GM23338 (cell line): ENCODE data around the gene PSMD11. TPM values are rescaled to one million over a fixed set of nuclear protein-coding genes. Genes with fewer than 3 reads are reported as not detected.
A peak's percentile ranks its signal among the peaks of the same experiment; 100 is the strongest.

Source experiments
- ATAC-seq: fragments of 200-7000 bp; cut with Tn5 transposase; 3 replicates; pipeline ENCODE4 v1.9.1; 2020
- DNase-seq: peaks from one replicate; pipeline ENCODE4 v3.0.0-alpha.2; 2015; ENCODE audit warnings: low spot score
- H2AFZ ChIP-seq: fragments of 200-600 bp; sonication (generic); 2 replicates; pipeline ENCODE4 v1.8.0; 2016; ENCODE audit warnings: antibody characterized with exemption, mild to moderate bottlenecking, moderate library complexity
- H3F3A ChIP-seq: fragments of 200-600 bp; sonication (generic); replicated peaks from 2 replicates; pipeline ENCODE4 v1.8.0; 2017; ENCODE audit warnings: antibody characterized with exemption, mixed run types, low read depth
- H3K27ac ChIP-seq: fragments of 200-600 bp; sonication (generic); 2 replicates; pipeline ENCODE4 v1.6.1; 2016; ENCODE audit warnings: low read depth
- H3K27me3 ChIP-seq: fragments of 200-600 bp; sonication (generic); 2 replicates; pipeline ENCODE4 v1.8.0; 2016; ENCODE audit warnings: mild to moderate bottlenecking, mixed run types, moderate library complexity; ENCODE audit not compliant: insufficient read depth
- H3K36me3 ChIP-seq: fragments of 200-600 bp; sonication (generic); 2 replicates; pipeline ENCODE4 v1.8.0; 2016; ENCODE audit warnings: mild to moderate bottlenecking; ENCODE audit not compliant: insufficient read depth
- H3K4me1 ChIP-seq: fragments of 200-600 bp; sonication (generic); 2 replicates; pipeline ENCODE4 v1.8.0; 2016; ENCODE audit warnings: mild to moderate bottlenecking, moderate library complexity; ENCODE audit not compliant: insufficient read depth
- H3K4me2 ChIP-seq: fragments of 200-600 bp; sonication (generic); 2 replicates; pipeline ENCODE4 v1.7.1; 2017; ENCODE audit warnings: mixed run types
- H3K4me3 ChIP-seq: fragments of 200-600 bp; sonication (generic); 2 replicates; pipeline ENCODE4 v1.6.1; 2016; ENCODE audit warnings: mixed run types
- H3K79me2 ChIP-seq: fragments of 200-600 bp; sonication (generic); replicated peaks from 2 replicates; pipeline ENCODE4 v1.8.0; 2017; ENCODE audit warnings: mild to moderate bottlenecking; ENCODE audit not compliant: insufficient read depth
- H3K9me2 ChIP-seq: fragments of 200-600 bp; sonication (generic); 2 replicates; pipeline ENCODE4 v1.8.0; 2017; ENCODE audit not compliant: insufficient read depth
- H4K20me1 ChIP-seq: fragments of 200-600 bp; sonication (generic); replicated peaks from 2 replicates; pipeline ENCODE4 v1.8.0; 2017; ENCODE audit warnings: mild to moderate bottlenecking; ENCODE audit not compliant: insufficient read depth
- H3K27ac Mint-ChIP-seq: 2 replicates; pipeline ENCODE4 v1.8.0; 2020; ENCODE audit warnings: inconsistent platforms, mild to moderate bottlenecking, moderate library complexity, mixed read lengths
- H3K27me3 Mint-ChIP-seq: 3 replicates; pipeline ENCODE4 v1.8.0; 2022; ENCODE audit warnings: low read depth, mild to moderate bottlenecking, moderate library complexity, mixed read lengths, inconsistent platforms; ENCODE audit not compliant: insufficient read depth, poor library complexity
- H3K36me3 Mint-ChIP-seq: 3 replicates; pipeline ENCODE4 v1.8.0; 2021; ENCODE audit warnings: low read depth, mild to moderate bottlenecking, inconsistent platforms, moderate library complexity, mixed read lengths
- H3K4me1 Mint-ChIP-seq: 3 replicates; pipeline ENCODE4 v1.8.0; 2020; ENCODE audit warnings: mild to moderate bottlenecking, inconsistent platforms, mixed read lengths
- H3K4me3 Mint-ChIP-seq: 3 replicates; pipeline ENCODE4 v1.8.0; 2021; ENCODE audit warnings: moderate library complexity, mild to moderate bottlenecking, inconsistent platforms, mixed read lengths
- H3K9me3 Mint-ChIP-seq: 3 replicates; pipeline ENCODE4 v1.8.0; 2020; ENCODE audit warnings: moderate library complexity, mild to moderate bottlenecking, inconsistent platforms, mixed read lengths
- CREB1 ChIP-seq: fragments of 250-450 bp; sonication (Bioruptor Pico); IDR thresholded peaks from 2 replicates; pipeline ENCODE4 v1.5.0; 2020; ENCODE audit warnings: low read depth, mild to moderate bottlenecking, moderate library complexity
- CTCF ChIP-seq, 2 experiments: fragments of 200-600 bp in 1 of 2; sonication (generic) in 1 of 2; conservative IDR thresholded peaks; 2 replicates each; pipeline versions ENCODE4 v1.5.1 to v1.6.1; 2016 to 2017; ENCODE audit warnings: antibody characterized with exemption in 2 of 2, low read depth in 2 of 2, mild to moderate bottlenecking in 2 of 2, moderate library complexity in 1 of 2
- EZH2 ChIP-seq: fragments of 200-600 bp; sonication (generic); IDR thresholded peaks from one replicate; pipeline ENCODE4 v1.8.0; 2017; ENCODE audit warnings: antibody characterized with exemption, mild to moderate bottlenecking, low read depth; ENCODE audit not compliant: unreplicated experiment
- EZH2phosphoT487 ChIP-seq: fragments of 200-600 bp; sonication (generic); IDR thresholded peaks from one replicate; pipeline ENCODE4 v1.8.1; 2018; ENCODE audit warnings: antibody characterized with exemption; ENCODE audit not compliant: unreplicated experiment
- JUNB ChIP-seq: IDR thresholded peaks from one replicate; pipeline ENCODE4 v1.6.1; 2016; ENCODE audit warnings: antibody characterized with exemption; ENCODE audit not compliant: unreplicated experiment
- NANOG ChIP-seq: IDR thresholded peaks from 2 replicates; pipeline ENCODE4 v1.6.1; 2016; ENCODE audit warnings: antibody characterized with exemption, borderline replicate concordance
- POLR2AphosphoS5 ChIP-seq: IDR thresholded peaks from 2 replicates; pipeline ENCODE4 v1.6.1; 2016; ENCODE audit warnings: antibody characterized with exemption, low read depth
- REST ChIP-seq: IDR thresholded peaks from one replicate; pipeline ENCODE4 v1.6.1; 2018; ENCODE audit warnings: antibody characterized with exemption; ENCODE audit not compliant: unreplicated experiment
- STAT1 ChIP-seq: IDR thresholded peaks from one replicate; pipeline ENCODE4 v1.6.1; 2016; ENCODE audit warnings: antibody characterized with exemption; ENCODE audit not compliant: unreplicated experiment
- ZNF114 ChIP-seq: fragments of 250-450 bp; sonication (Bioruptor Pico); IDR thresholded peaks from 2 replicates; pipeline ENCODE4 v1.5.0; 2020; ENCODE audit warnings: mild to moderate bottlenecking, moderate library complexity
- ZNF331 ChIP-seq: fragments of 250-450 bp; sonication (Bioruptor Pico); IDR thresholded peaks from 2 replicates; pipeline ENCODE4 v1.5.0; 2020; ENCODE audit warnings: low read depth, mild to moderate bottlenecking, moderate library complexity
- polyA plus RNA-seq: library from polyadenylated mRNA; unstranded; fragments of >200 nt; fragmentation: Nextera tagmentation; extraction: Ambion mirVana; gene quantifications from 2 replicates; pipeline ENCODE4 v1.2.1, GENCODE V29; 2016
- total RNA-seq: library from RNA; depleted of rRNA; stranded (reverse); fragments of >200 nt; shearing (Covaris generic); gene quantifications from 2 replicates; pipeline ENCODE4 v1.2.3, GENCODE V29; 2014

Gene PSMD11
- total and polyA plus RNA-seq, 2 experiments from 2014 or later, result 180 to 360 TPM

- peak overlapping the region; percentile 21; the same call in 1 of the 2 replicates for H2AFZ ChIP-seq
- H3K4me3 Mint-ChIP-seq, result no peak overlapping the region
- H3K27me3 Mint-ChIP-seq, result peaks cover 16% of the 10 kb centered on the region
- H3K27ac ChIP-seq, result peak overlapping the region; percentile 76; the same call in 1 of the 2 replicates
- no peaks in the 10 kb centered on the region for H3K9me3 Mint-ChIP-seq
- H3K36me3 Mint-ChIP-seq, result no peaks in the 10 kb centered on the region
- H3K9me2 ChIP-seq, result no peaks in the 10 kb centered on the region
- no peak overlapping the region for H3K4me3 ChIP-seq
- ATAC-seq, result no peak
- H3K36me3 ChIP-seq, result no peaks in the 10 kb centered on the region
- H3F3A ChIP-seq, result peaks cover 20% of the 10 kb centered on the region
- H3K4me1 ChIP-seq, result peaks cover 49% of the 10 kb centered on the region
- H3K4me1 Mint-ChIP-seq, result peaks cover 57% of the 10 kb centered on the region
- DNase-seq, result no peak
- no peaks in the 10 kb centered on the region for H4K20me1 ChIP-seq
- no peak for TF ChIP-seq EZH2
- TF ChIP-seq JUNB, result no peak
- no peak for TF ChIP-seq POLR2AphosphoS5
- no peak for TF ChIP-seq ZNF331 (CRISPR knock-in tag)
- H3K27me3 ChIP-seq, result no peaks in the 10 kb centered on the region
- H3K27ac Mint-ChIP-seq, result peak overlapping the region; percentile 74; the same call in 1 of the 2 replicates
- no peaks in the 10 kb centered on the region for H3K79me2 ChIP-seq
- H3K4me2 ChIP-seq, result peak overlapping the region; percentile 59; the same call in 1 of the 2 replicates
Measured at GRCh38 chr17:32515677-32516383, 71.5 kb downstream of the PSMD11 start.

DNA sequence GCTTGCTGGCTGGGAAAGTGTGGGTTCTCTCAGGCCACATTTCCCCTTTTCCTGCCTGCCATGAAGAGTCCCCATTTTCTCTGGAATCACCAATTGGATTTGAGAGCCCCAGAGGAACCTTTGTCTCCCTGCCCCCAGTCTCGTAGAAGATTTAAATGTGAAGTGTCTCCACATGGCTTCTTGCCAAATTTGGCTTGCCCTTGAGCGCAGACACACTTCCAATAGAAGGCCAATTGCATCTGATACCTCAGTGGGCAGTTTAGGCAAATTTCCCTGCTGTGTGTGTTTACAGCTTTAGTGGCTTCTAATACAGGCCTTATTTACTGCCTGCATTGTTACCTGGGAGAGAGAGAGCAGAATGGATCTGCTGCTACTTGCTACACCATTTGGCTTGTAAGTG is 72.1 kb downstream of the PSMD11 start:
- H4K20me1 ChIP-seq, result no peaks in the 10 kb centered on the region
- H3K4me1 Mint-ChIP-seq, result peaks cover 63% of the 10 kb centered on the region
- no peaks in the 10 kb centered on the region for H3K9me3 Mint-ChIP-seq
- H3K36me3 ChIP-seq, result no peaks in the 10 kb centered on the region
- peak overlapping the region; percentile 59 for H3K4me2 ChIP-seq
- TF ChIP-seq POLR2AphosphoS5 (no peak), NANOG (no peak), CTCF (conservative IDR thresholded peaks at IDR 0.05; ENCODE audit: low read depth in 2 of 2) (no peak), EZH2phosphoT487 (no peak), STAT1 (no peak), JUNB (no peak), REST (no peak), ZNF331 (CRISPR knock-in tag) (no peak), ZNF114 (CRISPR knock-in tag) (no peak), EZH2 (no peak), CREB1 (CRISPR knock-in tag) (no peak)
- H3K27ac Mint-ChIP-seq, result peak overlapping the region; percentile 74; the same call in 1 of the 2 replicates
- H3K27me3 Mint-ChIP-seq, result peaks cover 14% of the 10 kb centered on the region
- peak overlapping the region; percentile 76; the same call in 1 of the 2 replicates for H3K27ac ChIP-seq
- H2AFZ ChIP-seq, result peak overlapping the region; percentile 21; the same call in 1 of the 2 replicates
- no peak overlapping the region for H3K4me3 Mint-ChIP-seq
- H3K9me2 ChIP-seq, result no peaks in the 10 kb centered on the region
- no peaks in the 10 kb centered on the region for H3K79me2 ChIP-seq
- no peak overlapping the region for H3K4me3 ChIP-seq
- H3F3A ChIP-seq, result peaks cover 21% of the 10 kb centered on the region
- H3K27me3 ChIP-seq, result no peaks in the 10 kb centered on the region
- H3K4me1 ChIP-seq, result peaks cover 55% of the 10 kb centered on the region
- no peak for DNase-seq
- ATAC-seq, result peak; percentile 3; the same call in 2 of the 3 replicates
- no peaks in the 10 kb centered on the region for H3K36me3 Mint-ChIP-seq
